K562 (cell line): ENCODE measurements around the gene ARHGAP22. TPM values are rescaled to one million over a fixed set of nuclear protein-coding genes. Genes with fewer than 3 reads are reported as not detected.
A peak's percentile ranks its signal among the peaks of the same experiment; 100 is the strongest.

Source experiments
- CBFA2T2 ChIP-seq: fragments of 450-650 bp; conservative IDR thresholded peaks from 2 replicates; pipeline ENCODE4 v1.6.1; 2017; ENCODE audit warnings: mild to moderate bottlenecking
- CBFB ChIP-seq: sonication (generic); formaldehyde crosslinking; IDR thresholded peaks from 2 replicates; pipeline ENCODE4 v1.4.0; 2020; ENCODE audit warnings: mild to moderate bottlenecking, missing genetic modification reagents
- E2F6 ChIP-seq, 2 experiments: IDR thresholded peaks; 2 replicates each; pipeline ENCODE4 v1.6.1; 2011; ENCODE audit warnings: borderline replicate concordance in 1 of 2, control low read depth in 1 of 2, low read depth in 1 of 2, low read length in 1 of 2, mild to moderate bottlenecking in 1 of 2, mixed read lengths in 1 of 2, moderate library complexity in 1 of 2; ENCODE audit not compliant: insufficient read depth in 1 of 2, insufficient read length in 1 of 2, poor library complexity in 1 of 2, severe bottlenecking in 1 of 2; ENCODE audit errors: extremely low read depth in 1 of 2
- ETS2 ChIP-seq: IDR thresholded peaks from 2 replicates; pipeline ENCODE4 v1.6.1; 2016; ENCODE audit warnings: borderline replicate concordance, missing genetic modification characterization, mild to moderate bottlenecking, moderate library complexity, missing compliant biosample characterization; ENCODE audit not compliant: poor library complexity, severe bottlenecking
- GABPA ChIP-seq: fragments of 200-800 bp; sonication (Bioruptor generic); conservative IDR thresholded peaks from 2 replicates; pipeline ENCODE4 v1.6.1; 2016; ENCODE audit warnings: low read depth, missing genetic modification characterization, missing compliant biosample characterization
- GMEB1 ChIP-seq: fragments of 250-450 bp; sonication (Bioruptor Pico); IDR thresholded peaks from 2 replicates; pipeline ENCODE4 v1.4.0; 2020; ENCODE audit warnings: mild to moderate bottlenecking
- HCFC1 ChIP-seq: IDR thresholded peaks from 2 replicates; pipeline ENCODE4 v1.6.1; 2012; ENCODE audit warnings: low read depth, low read length, improper control_type of control experiment
- JUND ChIP-seq, 2 experiments: IDR thresholded peaks; 2 replicates in 1 of 2; 3 replicates in 1 of 2; pipeline ENCODE4 v1.6.1; 2011; ENCODE audit warnings: borderline replicate concordance in 2 of 2, low read depth in 2 of 2, low read length in 2 of 2, improper control_type of control experiment in 1 of 2, missing biosample characterization in 1 of 2, missing genetic modification characterization in 1 of 2, missing genetic modification reagents in 1 of 2
- KLF6 ChIP-seq: fragments of 250-450 bp; sonication (Bioruptor Pico); IDR thresholded peaks from 2 replicates; pipeline ENCODE4 v1.4.0; 2020; ENCODE audit warnings: mild to moderate bottlenecking, moderate library complexity, borderline replicate concordance
- PYGO2 ChIP-seq: fragments of 450-650 bp; IDR thresholded peaks from 2 replicates; pipeline ENCODE4 v1.6.1; 2016; ENCODE audit warnings: mild to moderate bottlenecking, missing genetic modification characterization, moderate library complexity, missing compliant biosample characterization
- THRB ChIP-seq: fragments of 450-650 bp; formaldehyde crosslinking; conservative IDR thresholded peaks from 2 replicates; pipeline ENCODE4 v1.4.0; 2022; ENCODE audit warnings: mild to moderate bottlenecking, missing genetic modification characterization
- USF1 ChIP-seq: sonication (generic); formaldehyde crosslinking; IDR thresholded peaks from 2 replicates; pipeline ENCODE4 v1.9.0; 2022; ENCODE audit warnings: mild to moderate bottlenecking, missing genetic modification reagents
- ZNF280A ChIP-seq: fragments of 450-650 bp; IDR thresholded peaks from 2 replicates; pipeline ENCODE4 v1.6.1; 2018; ENCODE audit warnings: mild to moderate bottlenecking, low read depth; ENCODE audit not compliant: partially characterized antibody
- ZNF696 ChIP-seq: fragments of 250-450 bp; sonication (Bioruptor Pico); conservative IDR thresholded peaks from 2 replicates; pipeline ENCODE4 v1.4.0; 2020; ENCODE audit warnings: mild to moderate bottlenecking, moderate library complexity
- ZNF76 ChIP-seq: fragments of 250-450 bp; sonication (Bioruptor Pico); IDR thresholded peaks from 2 replicates; pipeline ENCODE4 v1.4.0; 2020; ENCODE audit warnings: mild to moderate bottlenecking, moderate library complexity, borderline replicate concordance
- polyA plus RNA-seq, 8 experiments: library from polyadenylated mRNA; depleted of rRNA in 4 of 8; stranded (reverse) in 5 of 8; unstranded in 3 of 8; fragments of >200 nt; fragmentation: Nextera tagmentation in 2 of 8; fragmentation: Illumina TruSeq in 1 of 8; extraction: Ambion mirVana in 2 of 8; extraction: Trizol in 1 of 8; gene quantifications; 2 replicates each; pipeline versions ENCODE4 v1.2.1 to v1.2.3, GENCODE V29; 2011 to 2014; ENCODE audit warnings: inconsistent platforms in 1 of 8, missing spikeins in 1 of 8
- total RNA-seq, 7 experiments: library from RNA; depleted of rRNA in 6 of 7; stranded (reverse); fragments of >200 nt in 6 of 7; fragmentation: Illumina TruSeq in 2 of 7; extraction: Trizol in 2 of 7; gene quantifications; 2 replicates each; pipeline versions ENCODE4 v1.2.1 to v1.2.3, GENCODE V29; 2011 to 2021; ENCODE audit warnings: low replicate concordance in 1 of 7

ARHGAP22 gene
- total and polyA plus RNA-seq, 9 of the 15 experiments (the other 6 are each of a cell fraction or from before 2014, with no cell fraction given): 1.3 to 28.1 (median 12.7) TPM

- TF ChIP-seq E2F6 (IDR thresholded peaks at IDR 0.05; ENCODE audit: borderline replicate concordance in 1 of 2, extremely low read depth in 1 of 2, insufficient read depth in 1 of 2, insufficient read length in 1 of 2, low read depth in 1 of 2, low read length in 1 of 2, poor library complexity in 1 of 2, severe bottlenecking in 1 of 2) (no peak), KLF6 (peak; percentile 84; the same call in 1 of the 2 replicates), USF1 (CRISPR knock-in tag) (no peak), CBFA2T2 (peak; percentile 94), HCFC1 (no peak), PYGO2 (tag) (peak; percentile 81), ZNF76 (CRISPR knock-in tag) (peak; percentile 78; the same call in 1 of the 2 replicates), THRB (peak; percentile 75), ETS2 (tag) (no peak), GMEB1 (CRISPR knock-in tag) (peak; percentile 23; the same call in 1 of the 2 replicates), ZNF280A (no peak), JUND (IDR thresholded peaks at IDR 0.05; ENCODE audit: borderline replicate concordance, low read depth, low read length) (peak; percentile 87), JUND (tag; IDR thresholded peaks at IDR 0.05; ENCODE audit: borderline replicate concordance, low read depth, low read length) (peak; percentile 94; the same call in 2 of the 3 replicates), GABPA (peak; percentile 81), ZNF696 (no peak), CBFB (CRISPR knock-in tag) (peak; percentile 79; the same call in 1 of the 2 replicates)
These were observed 134.6 kb downstream of the ARHGAP22 start (continued) for GRCh38 chr10:48470115-48470892.
